Panc1 (cell line): Measurements from ENCODE around the gene SIL1. TPM values are rescaled to one million over a fixed set of nuclear protein-coding genes. Genes with fewer than 3 reads are reported as not detected.

Source experiments
- ATAC-seq: fragments of 200-7000 bp; cut with Tn5 transposase; 2 replicates; pipeline ENCODE4 v1.9.1; 2020; ENCODE audit warnings: mild to moderate bottlenecking, moderate library complexity
- BruUV-seq: library from RNA; stranded (reverse); fragments of 400-500 nt; replicated peaks from 2 replicates; lab custom pipeline; 2021; lab: Mats Ljungman, UMichigan
- CTCF ChIA-PET: fragments of 300-600 bp; sonication (Branson Sonifier 250); formaldehyde crosslinking; loops from one replicate; lab custom pipeline; 2022; ENCODE audit warnings: antibody characterized with exemption; lab: Charles Lee
- POLR2A ChIA-PET: fragments of 300-600 bp; sonication (Branson Sonifier 250); formaldehyde crosslinking; loops from one replicate; lab custom pipeline; 2022; ENCODE audit warnings: antibody characterized with exemption; lab: Charles Lee
- DNase-seq: peaks from one replicate; pipeline ENCODE4 v3.0.0-alpha.2; 2010; ENCODE audit warnings: low read depth, low spot score
- H3K27ac ChIP-seq: 2 replicates; pipeline ENCODE4 v1.5.1; 2011; ENCODE audit warnings: mild to moderate bottlenecking, low read length, inconsistent platforms
- H3K27me3 ChIP-seq: fragments of 200-500 bp; sonication (Bioruptor generic); 2 replicates; pipeline ENCODE4 v1.6.0; 2014; ENCODE audit warnings: low read length, inconsistent platforms; ENCODE audit not compliant: control insufficient read depth, insufficient read depth
- H3K36me3 ChIP-seq: fragments of 200-500 bp; sonication (Bioruptor generic); 2 replicates; pipeline ENCODE4 v1.5.1; 2014; ENCODE audit warnings: inconsistent platforms, mild to moderate bottlenecking, low read length, moderate library complexity; ENCODE audit not compliant: control insufficient read depth, insufficient read depth
- H3K4me1 ChIP-seq: 2 replicates; pipeline ENCODE4 v1.5.1; 2011; ENCODE audit warnings: inconsistent platforms, mild to moderate bottlenecking, low read length, moderate library complexity; ENCODE audit not compliant: control insufficient read depth, insufficient read depth
- H3K4me3 ChIP-seq, 2 experiments: 2 replicates each; pipeline ENCODE4 v1.5.1; 2011 to 2012; ENCODE audit warnings: low read depth in 2 of 2, low read length in 2 of 2, mild to moderate bottlenecking in 2 of 2, inconsistent platforms in 1 of 2, moderate library complexity in 1 of 2
- H3K9me3 ChIP-seq: fragments of 200-500 bp; sonication (Bioruptor generic); 2 replicates; pipeline ENCODE4 v1.5.1; 2014; ENCODE audit warnings: low read depth, mild to moderate bottlenecking, inconsistent platforms, low read length, moderate library complexity; ENCODE audit not compliant: control insufficient read depth, insufficient read depth
- POLR2AphosphoS5 ChIP-seq: IDR thresholded peaks from 2 replicates; pipeline ENCODE4 v1.6.1; 2012; ENCODE audit warnings: mild to moderate bottlenecking, low read depth, low read length, moderate library complexity
- SIN3A ChIP-seq: IDR thresholded peaks from 2 replicates; pipeline ENCODE4 v1.6.1; 2012; ENCODE audit warnings: low read depth, mild to moderate bottlenecking, low read length, moderate library complexity, borderline replicate concordance; ENCODE audit not compliant: insufficient read depth
- TCF7L2 ChIP-seq: IDR thresholded peaks from 2 replicates; pipeline ENCODE4 v1.6.1; 2011; ENCODE audit warnings: mild to moderate bottlenecking, low read depth, low read length, inconsistent platforms
- in situ Hi-C: cut with HindIII; loops from 2 replicates; pipeline ENCODE4 v1.10.0; 2016; ENCODE audit warnings: low sequenced_read_pairs, low pct_unique_long_range_greater_than_20kb
- intact Hi-C: fragments of 100-400 bp; cut with micrococcal nuclease; formaldehyde crosslinking; loops from one replicate; pipeline ENCODE4 v1.10.0; 2022; ENCODE audit not compliant: unreplicated experiment
- total RNA-seq: library from RNA; stranded (reverse); gene quantifications from one replicate; pipeline ENCODE4 v1.2.1, GENCODE V29; 2021; ENCODE audit not compliant: unreplicated experiment
- TF ChIP-seq, protein P1 (sequence below): fragments of 450-650 bp; IDR thresholded peaks from 2 replicates; pipeline ENCODE4 v1.5.1; 2017; ENCODE audit warnings: mild to moderate bottlenecking
- TF ChIP-seq, protein P2 (sequence below), 2 experiments: IDR thresholded peaks; 2 replicates each; pipeline ENCODE4 v1.6.1; 2011 to 2012; ENCODE audit warnings: low read depth in 2 of 2, control low read depth in 1 of 2, low read length in 1 of 2, mild to moderate bottlenecking in 1 of 2, moderate library complexity in 1 of 2; ENCODE audit not compliant: insufficient read depth in 1 of 2

SIL1 gene
- total RNA-seq, 1 experiment from 2014 or later: 35.4 TPM

DNA sequence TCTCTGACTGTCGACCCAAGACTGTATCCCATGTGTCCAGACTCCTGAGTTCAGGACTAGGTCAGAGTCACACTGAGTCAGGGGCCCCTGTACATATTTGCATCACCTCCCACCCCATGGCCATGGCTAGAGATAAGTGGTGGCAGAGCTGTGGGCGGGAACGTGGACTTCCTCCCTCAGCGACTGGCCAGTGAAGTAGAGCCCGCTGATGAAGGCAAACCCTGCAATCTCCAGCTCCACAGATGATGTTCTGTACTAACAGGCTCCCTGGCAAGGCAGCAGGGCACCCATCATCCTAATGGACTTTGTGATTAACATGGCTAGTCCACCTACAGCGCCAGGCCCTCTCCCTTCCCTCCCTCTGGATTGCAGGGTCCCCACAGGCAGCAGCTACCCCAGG is 212.5 kb downstream of the SIL1 start:
- no peak for TF ChIP-seq TCF7L2
- TF ChIP-seq POLR2AphosphoS5: no peak
- TF ChIP-seq, protein P1, sequence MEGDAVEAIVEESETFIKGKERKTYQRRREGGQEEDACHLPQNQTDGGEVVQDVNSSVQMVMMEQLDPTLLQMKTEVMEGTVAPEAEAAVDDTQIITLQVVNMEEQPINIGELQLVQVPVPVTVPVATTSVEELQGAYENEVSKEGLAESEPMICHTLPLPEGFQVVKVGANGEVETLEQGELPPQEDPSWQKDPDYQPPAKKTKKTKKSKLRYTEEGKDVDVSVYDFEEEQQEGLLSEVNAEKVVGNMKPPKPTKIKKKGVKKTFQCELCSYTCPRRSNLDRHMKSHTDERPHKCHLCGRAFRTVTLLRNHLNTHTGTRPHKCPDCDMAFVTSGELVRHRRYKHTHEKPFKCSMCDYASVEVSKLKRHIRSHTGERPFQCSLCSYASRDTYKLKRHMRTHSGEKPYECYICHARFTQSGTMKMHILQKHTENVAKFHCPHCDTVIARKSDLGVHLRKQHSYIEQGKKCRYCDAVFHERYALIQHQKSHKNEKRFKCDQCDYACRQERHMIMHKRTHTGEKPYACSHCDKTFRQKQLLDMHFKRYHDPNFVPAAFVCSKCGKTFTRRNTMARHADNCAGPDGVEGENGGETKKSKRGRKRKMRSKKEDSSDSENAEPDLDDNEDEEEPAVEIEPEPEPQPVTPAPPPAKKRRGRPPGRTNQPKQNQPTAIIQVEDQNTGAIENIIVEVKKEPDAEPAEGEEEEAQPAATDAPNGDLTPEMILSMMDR: no peak
- TF ChIP-seq SIN3A: no peak
- TF ChIP-seq, protein P2, sequence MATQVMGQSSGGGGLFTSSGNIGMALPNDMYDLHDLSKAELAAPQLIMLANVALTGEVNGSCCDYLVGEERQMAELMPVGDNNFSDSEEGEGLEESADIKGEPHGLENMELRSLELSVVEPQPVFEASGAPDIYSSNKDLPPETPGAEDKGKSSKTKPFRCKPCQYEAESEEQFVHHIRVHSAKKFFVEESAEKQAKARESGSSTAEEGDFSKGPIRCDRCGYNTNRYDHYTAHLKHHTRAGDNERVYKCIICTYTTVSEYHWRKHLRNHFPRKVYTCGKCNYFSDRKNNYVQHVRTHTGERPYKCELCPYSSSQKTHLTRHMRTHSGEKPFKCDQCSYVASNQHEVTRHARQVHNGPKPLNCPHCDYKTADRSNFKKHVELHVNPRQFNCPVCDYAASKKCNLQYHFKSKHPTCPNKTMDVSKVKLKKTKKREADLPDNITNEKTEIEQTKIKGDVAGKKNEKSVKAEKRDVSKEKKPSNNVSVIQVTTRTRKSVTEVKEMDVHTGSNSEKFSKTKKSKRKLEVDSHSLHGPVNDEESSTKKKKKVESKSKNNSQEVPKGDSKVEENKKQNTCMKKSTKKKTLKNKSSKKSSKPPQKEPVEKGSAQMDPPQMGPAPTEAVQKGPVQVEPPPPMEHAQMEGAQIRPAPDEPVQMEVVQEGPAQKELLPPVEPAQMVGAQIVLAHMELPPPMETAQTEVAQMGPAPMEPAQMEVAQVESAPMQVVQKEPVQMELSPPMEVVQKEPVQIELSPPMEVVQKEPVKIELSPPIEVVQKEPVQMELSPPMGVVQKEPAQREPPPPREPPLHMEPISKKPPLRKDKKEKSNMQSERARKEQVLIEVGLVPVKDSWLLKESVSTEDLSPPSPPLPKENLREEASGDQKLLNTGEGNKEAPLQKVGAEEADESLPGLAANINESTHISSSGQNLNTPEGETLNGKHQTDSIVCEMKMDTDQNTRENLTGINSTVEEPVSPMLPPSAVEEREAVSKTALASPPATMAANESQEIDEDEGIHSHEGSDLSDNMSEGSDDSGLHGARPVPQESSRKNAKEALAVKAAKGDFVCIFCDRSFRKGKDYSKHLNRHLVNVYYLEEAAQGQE (IDR thresholded peaks at IDR 0.05; ENCODE audit: insufficient read depth in 1 of 2, low read depth in 2 of 2, low read length in 1 of 2): no peak
- Histone ChIP-seq H3K4me3 (no peak overlapping the region), H3K27me3 (no peaks in the 10 kb centered on the region), H3K36me3 (no peaks in the 10 kb centered on the region), H3K9me3 (no peaks in the 10 kb centered on the region), H3K4me1 (no peaks in the 10 kb centered on the region), H3K27ac (no peak overlapping the region)
- in situ Hi-C loops: no loop called here
- intact Hi-C loops: no loop called here
- POLR2A ChIA-PET: interaction anchor here (0.7 kb wide), 1 partner anchor 18 kb away, joined by 3 read pairs; no protein-coding TSS in a partner anchor
- DNase-seq: no peak
- ATAC-seq: no peak; the same call in 1 of the 2 replicates
- BruUV-seq: no TSS peak
- CTCF ChIA-PET: no interaction called here

DNA sequence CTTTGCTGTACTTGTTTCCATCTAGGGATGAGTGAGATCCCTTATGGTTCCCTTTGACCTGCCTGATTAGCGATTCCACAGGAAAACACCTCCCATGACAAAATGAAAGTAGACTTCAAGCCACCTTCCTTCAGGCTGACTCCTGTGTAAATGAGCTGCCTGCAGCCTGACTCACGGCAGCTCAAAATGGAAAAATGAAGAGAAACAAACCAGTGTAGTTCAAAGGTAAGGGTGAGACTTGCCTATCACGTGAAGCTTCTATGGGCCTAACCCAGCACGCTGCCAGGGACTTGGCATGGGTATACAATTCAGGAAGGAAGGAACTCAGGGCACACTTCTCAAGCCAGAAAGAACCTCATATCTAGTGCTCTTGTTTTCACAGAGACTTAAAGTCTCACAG is 212.9 kb downstream of the SIL1 start:
- in situ Hi-C loops (no loop called here), intact Hi-C loops (no loop called here)
- CTCF ChIA-PET: no interaction called here
- BruUV-seq: no TSS peak
- DNase-seq (no peak), ATAC-seq (0 out of 2 replicates have a peak, but pooled peaks have one; percentile 37)
- H3K9me3 ChIP-seq: no peaks in the 10 kb centered on the region
- H3K27me3 ChIP-seq: no peaks in the 10 kb centered on the region
- TF ChIP-seq TCF7L2 (no peak), POLR2AphosphoS5 (no peak), SIN3A (no peak)
- TF ChIP-seq, protein P1: no peak
- TF ChIP-seq, protein P2 (IDR thresholded peaks at IDR 0.05; ENCODE audit: insufficient read depth in 1 of 2, low read depth in 2 of 2, low read length in 1 of 2): no peak
- POLR2A ChIA-PET: interaction anchor here (0.7 kb wide), 1 partner anchor 17 kb away, joined by 3 read pairs; no protein-coding TSS in a partner anchor
- H3K4me3 ChIP-seq: no peak overlapping the region
- no peak overlapping the region for H3K27ac ChIP-seq
- no peaks in the 10 kb centered on the region for H3K36me3 ChIP-seq
- no peaks in the 10 kb centered on the region for H3K4me1 ChIP-seq
